ENCODE measurements around the gene SFN.

Gene SFN

DNA sequence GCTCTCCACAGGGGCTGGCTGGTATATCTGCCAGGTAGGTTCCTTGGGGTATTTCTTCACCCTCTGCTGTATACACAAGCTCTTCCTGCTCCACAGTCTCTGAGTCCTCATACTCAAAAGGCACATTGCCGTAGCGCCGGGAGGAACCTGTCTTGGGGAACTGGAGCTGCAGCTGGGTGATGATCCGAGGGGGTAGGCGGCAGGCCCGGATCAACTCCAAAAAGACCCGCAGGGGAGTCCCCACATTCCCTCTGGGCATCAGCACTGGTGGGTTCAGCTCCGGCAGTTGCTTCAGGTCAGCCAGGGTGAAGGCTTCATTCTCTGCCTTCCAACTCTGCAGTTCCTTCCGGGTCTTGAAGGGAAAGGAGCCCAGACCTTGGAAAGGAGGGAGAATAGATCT lies 34.4 kb downstream of the SFN start:
- Histone ChIP-seq H3K4me3 (ENCODE audit: low read length) (no peak overlapping the region), H3K27me3 (ENCODE audit: insufficient read depth, low read length) (no peaks in the 10 kb centered on the region), H3K36me3 (ENCODE audit: insufficient read depth, low read length) (peaks cover 34% of the 10 kb centered on the region), H3K9me3 (ENCODE audit: low read length) (no peaks in the 10 kb centered on the region), H3K4me1 (ENCODE audit: insufficient read depth, low read length) (peaks cover 14% of the 10 kb centered on the region), H2AFZ (ENCODE audit: low read depth, low read length) (no peak overlapping the region)

GRCh38 chr1:26900001-26900814 lies 37.3 kb downstream of the SFN start, which contains the start of gene GPATCH3:
GPATCH3 (minus strand) TSS chr1:26900467; CDS start chr1:26900442, 25 bp downstream.
- Histone ChIP-seq H3K27me3 (ENCODE audit: insufficient read depth, low read length) (no peaks in the 10 kb centered on the region), H3K4me1 (ENCODE audit: insufficient read depth, low read length) (peaks cover 14% of the 10 kb centered on the region), H3K36me3 (ENCODE audit: insufficient read depth, low read length) (peaks cover 12% of the 10 kb centered on the region), H3K4me3 (ENCODE audit: low read length) (peak within 1 kb of the TSS; percentile 93), H3K9me3 (ENCODE audit: low read length) (no peaks in the 10 kb centered on the region), H2AFZ (ENCODE audit: low read depth, low read length) (peak within 1 kb of the TSS; percentile 97)

GRCh38 chr1:26900815-26901511 lies 38.0 kb downstream of the SFN start:
- H3K27me3 ChIP-seq (ENCODE audit: insufficient read depth, low read length): no peaks in the 10 kb centered on the region
- H2AFZ ChIP-seq (ENCODE audit: low read depth, low read length): peak overlapping the region; percentile 97
- H3K4me3 ChIP-seq (ENCODE audit: low read length): peak overlapping the region; percentile 93
- no peaks in the 10 kb centered on the region for H3K9me3 ChIP-seq (ENCODE audit: low read length)
- peaks cover 7% of the 10 kb centered on the region for H3K36me3 ChIP-seq (ENCODE audit: insufficient read depth, low read length)
- H3K4me1 ChIP-seq (ENCODE audit: insufficient read depth, low read length): peaks cover 14% of the 10 kb centered on the region

GRCh38 chr1:26907071-26907917 lies 44.3 kb downstream of the SFN start:
- Histone ChIP-seq H3K27me3 (ENCODE audit: insufficient read depth, low read length) (peaks cover 19% of the 10 kb centered on the region), H3K9me3 (ENCODE audit: low read length) (no peaks in the 10 kb centered on the region), H2AFZ (ENCODE audit: low read depth, low read length) (no peak overlapping the region), H3K4me1 (ENCODE audit: insufficient read depth, low read length) (no peaks in the 10 kb centered on the region), H3K36me3 (ENCODE audit: insufficient read depth, low read length) (no peaks in the 10 kb centered on the region), H3K4me3 (ENCODE audit: low read length) (no peak overlapping the region)

- Histone ChIP-seq H2AFZ (ENCODE audit: low read depth, low read length) (no peak overlapping the region), H3K9me3 (ENCODE audit: low read length) (no peaks in the 10 kb centered on the region), H3K4me3 (ENCODE audit: low read length) (no peak overlapping the region), H3K36me3 (ENCODE audit: insufficient read depth, low read length) (no peaks in the 10 kb centered on the region), H3K4me1 (ENCODE audit: insufficient read depth, low read length) (no peaks in the 10 kb centered on the region), H3K27me3 (ENCODE audit: insufficient read depth, low read length) (peaks cover 19% of the 10 kb centered on the region)
Measured at GRCh38 chr1:26909951-26910342, 47.0 kb downstream of the SFN start.

GRCh38 chr1:26910343-26911160 lies 47.6 kb downstream of the SFN start:
- Histone ChIP-seq H3K9me3 (ENCODE audit: low read length) (no peaks in the 10 kb centered on the region), H3K4me1 (ENCODE audit: insufficient read depth, low read length) (no peaks in the 10 kb centered on the region), H2AFZ (ENCODE audit: low read depth, low read length) (no peak overlapping the region), H3K27me3 (ENCODE audit: insufficient read depth, low read length) (peaks cover 21% of the 10 kb centered on the region), H3K36me3 (ENCODE audit: insufficient read depth, low read length) (no peaks in the 10 kb centered on the region), H3K4me3 (ENCODE audit: low read length) (no peak overlapping the region)

DNA sequence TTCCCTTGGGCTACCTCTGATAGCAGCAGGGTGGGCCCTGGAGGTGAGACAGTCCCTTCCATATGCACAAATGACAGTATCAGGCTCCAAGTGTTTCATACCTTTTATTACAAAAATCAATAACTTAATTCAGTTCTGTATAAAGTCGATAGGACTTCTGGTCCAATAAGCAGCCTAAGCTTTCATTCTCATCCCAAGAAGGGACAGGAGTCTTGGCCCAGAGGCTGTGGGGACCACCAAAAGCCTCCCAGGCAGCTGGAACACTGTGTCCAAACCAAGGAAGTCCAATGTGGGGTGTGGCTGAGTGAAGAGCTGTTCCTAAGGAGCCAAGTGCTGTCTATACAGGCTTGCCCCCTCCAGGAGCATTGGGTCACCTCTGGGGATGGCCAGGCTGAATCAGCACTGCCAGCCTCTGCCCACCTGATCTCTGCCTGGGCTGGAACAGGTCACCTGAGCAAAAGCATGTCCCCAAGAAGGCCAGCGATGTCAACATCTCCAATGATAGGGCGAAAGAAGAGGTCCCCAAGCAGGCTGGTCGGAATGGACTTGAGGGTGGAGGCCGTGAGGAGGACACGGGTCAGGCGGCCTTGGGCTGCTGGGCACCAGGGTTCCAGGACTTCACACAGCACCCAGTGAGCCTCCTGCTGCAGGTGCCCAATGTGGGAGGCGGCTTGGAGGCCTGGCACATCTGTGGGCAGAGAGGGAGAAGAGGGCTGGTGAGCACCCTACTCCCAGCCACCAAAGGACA lies 48.6 kb downstream of the SFN start:
- no peak overlapping the region for H3K4me3 ChIP-seq (ENCODE audit: low read length)
- no peak overlapping the region for H2AFZ ChIP-seq (ENCODE audit: low read depth, low read length)
- no peaks in the 10 kb centered on the region for H3K4me1 ChIP-seq (ENCODE audit: insufficient read depth, low read length)
- peaks cover 21% of the 10 kb centered on the region for H3K27me3 ChIP-seq (ENCODE audit: insufficient read depth, low read length)
- H3K36me3 ChIP-seq (ENCODE audit: insufficient read depth, low read length): no peaks in the 10 kb centered on the region
- no peaks in the 10 kb centered on the region for H3K9me3 ChIP-seq (ENCODE audit: low read length)

GRCh38 chr1:26912147-26912490 lies 49.2 kb downstream of the SFN start:
- Histone ChIP-seq H3K4me1 (ENCODE audit: insufficient read depth, low read length) (no peaks in the 10 kb centered on the region), H3K36me3 (ENCODE audit: insufficient read depth, low read length) (no peaks in the 10 kb centered on the region), H3K4me3 (ENCODE audit: low read length) (no peak overlapping the region), H2AFZ (ENCODE audit: low read depth, low read length) (no peak overlapping the region), H3K9me3 (ENCODE audit: low read length) (no peaks in the 10 kb centered on the region), H3K27me3 (ENCODE audit: insufficient read depth, low read length) (peaks cover 18% of the 10 kb centered on the region)

- Histone ChIP-seq H3K4me3 (ENCODE audit: low read length) (no peak overlapping the region), H3K4me1 (ENCODE audit: insufficient read depth, low read length) (no peaks in the 10 kb centered on the region), H3K36me3 (ENCODE audit: insufficient read depth, low read length) (no peaks in the 10 kb centered on the region), H3K27me3 (ENCODE audit: insufficient read depth, low read length) (peaks cover 18% of the 10 kb centered on the region), H3K9me3 (ENCODE audit: low read length) (no peaks in the 10 kb centered on the region), H2AFZ (ENCODE audit: low read depth, low read length) (no peak overlapping the region)
Measured at GRCh38 chr1:26913389-26913753, 50.4 kb downstream of the SFN start.

Data from neuron (in vitro differentiated cells).